Activated gamma-delta T cell (primary cell): Measurements from ENCODE around the gene MYBPC1.
"Not testable (repeated sequence)": the region's sequence is repeated elsewhere in the genome, so short reads cannot be mapped to it uniquely, and the experiment has no call there.

ENCODE experiments used
- DNase-seq: peaks from one replicate; lab custom pipeline; 2025; lab: John Stamatoyannopoulos, UW

Gene MYBPC1

GRCh38 chr12:101734482-101734881 is 139.7 kb downstream of the MYBPC1 start:
- DNase-seq: not testable (repeated sequence)
